Measurements from ENCODE around the gene ARID1A.

- TF ChIP-seq CTCF (conservative IDR thresholded peaks at IDR 0.05) (no peak), EZH2 (IDR thresholded peaks at IDR 0.05; ENCODE audit: low read depth) (no peak)
Measured at GRCh38 chr1:26711777-26712176, 16.0 kb downstream of the ARID1A start.

Data from PC-9 (cell line).